Testis (tissue), 2 donors: ENCODE measurements around the gene REL.

ENCODE experiments used
- CTCF ChIP-seq, 3 experiments: fragments of 450-650 bp in 2 of 3; fragments of 200-600 bp in 1 of 3; sonication (generic) in 1 of 3; IDR thresholded peaks; one replicate each; pipeline ENCODE4 v1.5.1; 2016 to 2019; ENCODE audit warnings: antibody characterized with exemption in 3 of 3, mild to moderate bottlenecking in 2 of 3, moderate library complexity in 1 of 3
- POLR2A ChIP-seq: fragments of 450-650 bp; IDR thresholded peaks from one replicate; pipeline ENCODE4 v1.6.1; 2017; ENCODE audit warnings: antibody characterized with exemption, mild to moderate bottlenecking, moderate library complexity

- TF ChIP-seq POLR2A: peak; percentile 71
- TF ChIP-seq CTCF (IDR thresholded peaks at IDR 0.05): no peak
Observed at GRCh38 chr2:60881047-60881932, at the start of gene REL.
